GM12878 (cell line): ENCODE results near the gene TSPAN5. TPM values are rescaled to one million over a fixed set of nuclear protein-coding genes. Genes with fewer than 3 reads are reported as not detected.

ENCODE experiments used
- ATAC-seq: fragments of 200-7000 bp; cut with Tn5 transposase; 3 replicates; pipeline ENCODE4 v1.9.1; 2020; ENCODE audit warnings: mild to moderate bottlenecking, moderate library complexity
- BruUV-seq: library from RNA; stranded (reverse); fragments of 400-500 nt; replicated peaks from 2 replicates; lab custom pipeline; 2021; lab: Mats Ljungman, UMichigan
- CTCF ChIA-PET: fragments of 300-600 bp; sonication (Branson Sonifier 250); formaldehyde crosslinking; extraction: SDS; loops from one replicate; lab custom pipeline; 2021; ENCODE audit warnings: inconsistent platforms; lab: Yijun Ruan, JAX
- POLR2A ChIA-PET: fragments of 350-600 bp; formaldehyde crosslinking; extraction: SDS; loops from one replicate; lab custom pipeline; 2021; ENCODE audit warnings: inconsistent platforms; lab: Charles Lee
- RAD21 ChIA-PET: fragments of 300-600 bp; sonication (Branson Sonifier 250); formaldehyde crosslinking; loops from one replicate; lab custom pipeline; 2023; ENCODE audit warnings: antibody characterized with exemption; ENCODE audit not compliant: unreplicated experiment; lab: Charles Lee
- SMC1A ChIA-PET: fragments of 300-600 bp; sonication (Branson Sonifier 250); formaldehyde crosslinking; loops from one replicate; lab custom pipeline; 2023; ENCODE audit not compliant: unreplicated experiment, uncharacterized antibody; lab: Charles Lee
- DNase-seq: peaks from one replicate; pipeline ENCODE4 v3.0.0-alpha.2; 2011; ENCODE audit warnings: low read depth, low spot score
- FAIRE-seq: peaks from 3 replicates; lab custom pipeline; 2011; peaks lifted over from hg19 to GRCh38; lab: Jason Lieb, UNC
- H2AFZ ChIP-seq: 2 replicates; pipeline ENCODE4 v1.6.0; 2011; ENCODE audit warnings: low read depth, low read length, control low read depth; ENCODE audit not compliant: control insufficient read depth
- H3K27ac ChIP-seq: 2 replicates; pipeline ENCODE4 v1.5.1; 2011; ENCODE audit warnings: control low read depth; ENCODE audit not compliant: control insufficient read depth, insufficient read depth
- H3K27me3 ChIP-seq, 2 experiments: replicated peaks in 1 of 2; 2 replicates each; pipeline versions ENCODE4 v1.6.0 to v1.6.1; 2011; ENCODE audit warnings: low read length in 1 of 2; ENCODE audit not compliant: control insufficient read depth in 2 of 2, insufficient read depth in 2 of 2
- H3K36me3 ChIP-seq, 2 experiments: 2 replicates each; pipeline ENCODE4 v1.5.1; 2011; ENCODE audit warnings: low read length in 1 of 2; ENCODE audit not compliant: control insufficient read depth in 2 of 2, insufficient read depth in 2 of 2
- H3K4me1 ChIP-seq: 2 replicates; pipeline ENCODE4 v1.6.1; 2011; ENCODE audit warnings: mild to moderate bottlenecking, low read length, moderate library complexity, mixed read lengths; ENCODE audit not compliant: control insufficient read depth, insufficient read depth
- H3K4me2 ChIP-seq: 2 replicates; pipeline ENCODE4 v1.6.0; 2011; ENCODE audit warnings: control low read depth; ENCODE audit not compliant: control insufficient read depth, insufficient read depth
- H3K4me3 ChIP-seq: fragments of 200-600 bp; sonication (generic); 2 replicates; pipeline ENCODE4 v1.5.1; 2016
- H3K79me2 ChIP-seq: 2 replicates; pipeline ENCODE4 v1.6.0; 2011; ENCODE audit warnings: low read length; ENCODE audit not compliant: control insufficient read depth, insufficient read depth
- H3K9ac ChIP-seq: 2 replicates; pipeline ENCODE4 v1.8.0; 2011; ENCODE audit warnings: low read length, control low read depth, mixed read lengths; ENCODE audit not compliant: control insufficient read depth, insufficient read depth
- H3K9me3 ChIP-seq: replicated peaks from 3 replicates; pipeline ENCODE4 v1.5.1; 2011; ENCODE audit warnings: mild to moderate bottlenecking, low read length; ENCODE audit not compliant: control insufficient read depth, insufficient read depth
- H4K20me1 ChIP-seq: 2 replicates; pipeline ENCODE4 v1.6.0; 2011; ENCODE audit not compliant: control insufficient read depth, insufficient read depth
- E2F4 ChIP-seq: IDR thresholded peaks from 2 replicates; pipeline ENCODE4 v1.6.1; 2012; ENCODE audit warnings: low read depth, low read length, improper control_type of control experiment
- FOXM1 ChIP-seq: IDR thresholded peaks from 2 replicates; pipeline ENCODE4 v1.6.1; 2012; ENCODE audit warnings: low read depth, mild to moderate bottlenecking, inconsistent platforms, low read length, moderate library complexity
- HDAC6 ChIP-seq: fragments of 200-600 bp; sonication (generic); IDR thresholded peaks from one replicate; pipeline ENCODE4 v1.8.0; 2017; ENCODE audit warnings: antibody characterized with exemption; ENCODE audit not compliant: unreplicated experiment
- MEF2B ChIP-seq: fragments of 450-650 bp; IDR thresholded peaks from 2 replicates; pipeline ENCODE4 v1.6.1; 2018; ENCODE audit warnings: mild to moderate bottlenecking, moderate library complexity; ENCODE audit not compliant: partially characterized antibody, poor library complexity, severe bottlenecking
- MYB ChIP-seq: fragments of 150-350 bp; IDR thresholded peaks from 2 replicates; pipeline ENCODE4 v1.6.1; 2014; ENCODE audit warnings: mild to moderate bottlenecking, low read depth, low read length, borderline replicate concordance
- NFXL1 ChIP-seq: fragments of 450-650 bp; IDR thresholded peaks from 2 replicates; pipeline ENCODE4 v1.6.1; 2017; ENCODE audit warnings: antibody characterized with exemption, mild to moderate bottlenecking, borderline replicate concordance
- RUNX3 ChIP-seq: IDR thresholded peaks from 2 replicates; pipeline ENCODE4 v1.6.1; 2012; ENCODE audit warnings: low read length, inconsistent platforms
- ZNF207 ChIP-seq: fragments of 450-650 bp; IDR thresholded peaks from 2 replicates; pipeline ENCODE4 v1.6.1; 2014; ENCODE audit warnings: antibody characterized with exemption, mild to moderate bottlenecking, borderline replicate concordance
- ZNF217 ChIP-seq: fragments of 450-650 bp; IDR thresholded peaks from 2 replicates; pipeline ENCODE4 v1.6.1; 2017; ENCODE audit warnings: antibody characterized with exemption, mild to moderate bottlenecking
- WGBS: methylation state at CpG from one replicate; pipeline ENCODE4 v1.1.6; 2016; ENCODE audit warnings: low lambda C conversion rate; ENCODE audit not compliant: insufficient replicate concordance, insufficient coverage; ENCODE audit errors: missing lambda C conversion rate; 5-methylcytosine and 5-hydroxymethylcytosine counted together
- in situ Hi-C: fragments of 300-500 bp; cut with MboI; formaldehyde crosslinking; loops from 9 replicates; pipeline ENCODE4 v1.14.3; 2018; ENCODE audit warnings: mixed read lengths
- intact Hi-C: fragments of 100-400 bp; cut with micrococcal nuclease; formaldehyde crosslinking; loops from one replicate; pipeline ENCODE4 v1.14.2; 2022; ENCODE audit not compliant: unreplicated experiment
- polyA plus RNA-seq, 11 experiments: library from polyadenylated mRNA; depleted of rRNA in 4 of 11; unstranded in 6 of 11; stranded (reverse) in 5 of 11; fragments of >200 nt; fragmentation: Nextera tagmentation in 4 of 11; fragmentation: Illumina TruSeq in 1 of 11; extraction: Ambion mirVana in 4 of 11; extraction: Trizol in 1 of 11; gene quantifications; 1 replicate in 1 of 11; 2 replicates in 10 of 11; pipeline versions ENCODE4 v1.2.1 to v1.2.3, GENCODE V29; 2011 to 2016; ENCODE audit warnings: inconsistent platforms in 2 of 11, missing spikeins in 2 of 11, low read depth in 1 of 11
- total RNA-seq, 4 experiments: library from RNA; depleted of rRNA in 3 of 4; stranded (reverse); fragments of >200 nt in 3 of 4; fragmentation: Illumina TruSeq in 1 of 4; extraction: Trizol in 1 of 4; gene quantifications; 2 replicates each; pipeline versions ENCODE4 v1.2.1 to v1.2.3, GENCODE V29; 2013 to 2021
- TF ChIP-seq, protein P1 (sequence below): fragments of 450-650 bp; conservative IDR thresholded peaks from 2 replicates; pipeline ENCODE4 v1.6.1; 2017; ENCODE audit warnings: mild to moderate bottlenecking, moderate library complexity

The TSPAN5 gene
- total and polyA plus RNA-seq, 10 of the 15 experiments (the other 5 are each of a cell fraction or from before 2014, with no cell fraction given), result 0.09 to 8.2 (median 0.27) TPM

GRCh38 chr4:98619180-98619579 lies 39.2 kb downstream of the TSPAN5 start:
- H3K4me1 ChIP-seq, result no peaks in the 10 kb centered on the region
- ChIA-PET RAD21 (no interaction called here), SMC1A (interaction anchor here (1.0 to 1.5 kb wide), 3 partner anchors 12 to 151 kb away, joined by 3 to 4 read pairs (median 3); no protein-coding TSS in a partner anchor)
- TF ChIP-seq MEF2B, result no peak
- TF ChIP-seq E2F4, result no peak
- no peak for TF ChIP-seq ZNF207
- TF ChIP-seq MYB, result no peak
- TF ChIP-seq FOXM1, result no peak
- no peak for TF ChIP-seq NFXL1
- TF ChIP-seq RUNX3, result no peak
- TF ChIP-seq, protein P1, sequence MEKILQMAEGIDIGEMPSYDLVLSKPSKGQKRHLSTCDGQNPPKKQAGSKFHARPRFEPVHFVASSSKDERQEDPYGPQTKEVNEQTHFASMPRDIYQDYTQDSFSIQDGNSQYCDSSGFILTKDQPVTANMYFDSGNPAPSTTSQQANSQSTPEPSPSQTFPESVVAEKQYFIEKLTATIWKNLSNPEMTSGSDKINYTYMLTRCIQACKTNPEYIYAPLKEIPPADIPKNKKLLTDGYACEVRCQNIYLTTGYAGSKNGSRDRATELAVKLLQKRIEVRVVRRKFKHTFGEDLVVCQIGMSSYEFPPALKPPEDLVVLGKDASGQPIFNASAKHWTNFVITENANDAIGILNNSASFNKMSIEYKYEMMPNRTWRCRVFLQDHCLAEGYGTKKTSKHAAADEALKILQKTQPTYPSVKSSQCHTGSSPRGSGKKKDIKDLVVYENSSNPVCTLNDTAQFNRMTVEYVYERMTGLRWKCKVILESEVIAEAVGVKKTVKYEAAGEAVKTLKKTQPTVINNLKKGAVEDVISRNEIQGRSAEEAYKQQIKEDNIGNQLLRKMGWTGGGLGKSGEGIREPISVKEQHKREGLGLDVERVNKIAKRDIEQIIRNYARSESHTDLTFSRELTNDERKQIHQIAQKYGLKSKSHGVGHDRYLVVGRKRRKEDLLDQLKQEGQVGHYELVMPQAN, result no peak
- TF ChIP-seq ZNF217, result no peak
- no peak for TF ChIP-seq HDAC6
- TF ChIP-seq, all 136 proteins: peak for 0
- Histone ChIP-seq H3K36me3 (no peaks in the 10 kb centered on the region), H3K27ac (no peak overlapping the region), H3K79me2 (no peaks in the 10 kb centered on the region), H3K9me3 (no peaks in the 10 kb centered on the region), H3K27me3 (no peaks in the 10 kb centered on the region), H2AFZ (no peak overlapping the region), H3K4me3 (no peak overlapping the region), H3K4me2 (no peak overlapping the region), H4K20me1 (no peaks in the 10 kb centered on the region), H3K9ac (no peak overlapping the region)
- intact Hi-C loops, result no loop called here
- DNase-seq (no peak), ATAC-seq (no peak), FAIRE-seq (no peak)
- in situ Hi-C loops, result no loop called here
- 41% methylated on average over 2 of the region's 2 CpGs for WGBS
- ChIA-PET POLR2A (interaction anchor here (0.6 kb wide), 1 partner anchor 127 kb away, joined by 4 read pairs; no protein-coding TSS in a partner anchor), CTCF (no interaction called here)
- no TSS peak for BruUV-seq
